Measurements from ENCODE around the gene SCAF1. TPM values are rescaled to one million over a fixed set of nuclear protein-coding genes. Genes with fewer than 3 reads are reported as not detected.

The SCAF1 gene, protein sequence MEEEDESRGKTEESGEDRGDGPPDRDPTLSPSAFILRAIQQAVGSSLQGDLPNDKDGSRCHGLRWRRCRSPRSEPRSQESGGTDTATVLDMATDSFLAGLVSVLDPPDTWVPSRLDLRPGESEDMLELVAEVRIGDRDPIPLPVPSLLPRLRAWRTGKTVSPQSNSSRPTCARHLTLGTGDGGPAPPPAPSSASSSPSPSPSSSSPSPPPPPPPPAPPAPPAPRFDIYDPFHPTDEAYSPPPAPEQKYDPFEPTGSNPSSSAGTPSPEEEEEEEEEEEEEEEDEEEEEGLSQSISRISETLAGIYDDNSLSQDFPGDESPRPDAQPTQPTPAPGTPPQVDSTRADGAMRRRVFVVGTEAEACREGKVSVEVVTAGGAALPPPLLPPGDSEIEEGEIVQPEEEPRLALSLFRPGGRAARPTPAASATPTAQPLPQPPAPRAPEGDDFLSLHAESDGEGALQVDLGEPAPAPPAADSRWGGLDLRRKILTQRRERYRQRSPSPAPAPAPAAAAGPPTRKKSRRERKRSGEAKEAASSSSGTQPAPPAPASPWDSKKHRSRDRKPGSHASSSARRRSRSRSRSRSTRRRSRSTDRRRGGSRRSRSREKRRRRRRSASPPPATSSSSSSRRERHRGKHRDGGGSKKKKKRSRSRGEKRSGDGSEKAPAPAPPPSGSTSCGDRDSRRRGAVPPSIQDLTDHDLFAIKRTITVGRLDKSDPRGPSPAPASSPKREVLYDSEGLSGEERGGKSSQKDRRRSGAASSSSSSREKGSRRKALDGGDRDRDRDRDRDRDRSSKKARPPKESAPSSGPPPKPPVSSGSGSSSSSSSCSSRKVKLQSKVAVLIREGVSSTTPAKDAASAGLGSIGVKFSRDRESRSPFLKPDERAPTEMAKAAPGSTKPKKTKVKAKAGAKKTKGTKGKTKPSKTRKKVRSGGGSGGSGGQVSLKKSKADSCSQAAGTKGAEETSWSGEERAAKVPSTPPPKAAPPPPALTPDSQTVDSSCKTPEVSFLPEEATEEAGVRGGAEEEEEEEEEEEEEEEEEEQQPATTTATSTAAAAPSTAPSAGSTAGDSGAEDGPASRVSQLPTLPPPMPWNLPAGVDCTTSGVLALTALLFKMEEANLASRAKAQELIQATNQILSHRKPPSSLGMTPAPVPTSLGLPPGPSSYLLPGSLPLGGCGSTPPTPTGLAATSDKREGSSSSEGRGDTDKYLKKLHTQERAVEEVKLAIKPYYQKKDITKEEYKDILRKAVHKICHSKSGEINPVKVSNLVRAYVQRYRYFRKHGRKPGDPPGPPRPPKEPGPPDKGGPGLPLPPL
- 36.3 TPM for polyA plus RNA-seq (2013, experiment 1 of 2)
- polyA plus RNA-seq (2013, experiment 2 of 2): 36.0 TPM

DNA sequence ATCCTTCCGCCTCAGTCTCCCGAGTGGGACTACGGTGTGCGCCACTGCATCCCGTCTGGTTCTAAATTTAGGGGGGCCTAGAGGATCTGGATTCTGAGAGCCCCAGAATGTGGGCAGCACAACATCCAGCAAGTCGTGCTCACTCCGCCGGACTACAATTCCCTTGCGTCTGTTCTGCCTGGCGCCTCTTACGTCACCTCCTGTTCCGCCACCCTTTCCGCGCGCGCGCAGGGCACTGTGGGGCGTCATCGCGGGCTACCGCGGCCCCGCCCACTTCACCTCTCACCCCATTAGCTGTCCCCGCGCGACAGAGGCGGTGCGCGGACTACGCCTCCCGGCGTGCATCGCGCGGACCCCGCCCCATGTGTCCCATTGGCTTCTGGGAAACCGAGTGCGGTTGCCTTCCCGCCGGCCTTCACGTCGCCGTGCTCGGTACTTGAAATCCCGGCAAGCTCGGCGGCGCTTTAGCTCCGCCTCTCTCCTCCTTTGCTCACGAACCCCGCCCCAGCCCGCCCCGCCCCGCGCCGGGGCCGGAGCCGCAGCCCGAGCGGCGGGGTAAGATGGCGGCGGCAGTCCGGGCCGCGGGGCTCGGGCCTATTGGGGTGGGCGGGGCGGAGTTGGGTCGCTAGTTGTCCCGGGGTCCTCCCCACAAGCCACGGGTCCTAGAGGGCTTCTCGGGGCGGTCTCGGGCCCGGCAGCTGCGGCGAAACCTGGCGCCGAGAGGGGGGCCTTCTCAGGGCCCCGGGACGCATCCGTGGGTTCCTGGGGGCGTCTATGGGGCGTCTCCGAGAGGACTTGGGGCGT lies at the start of gene SCAF1:
SCAF1 (plus strand) TSS at position 522 of the 804 bp plus-strand sequence. CDS start 2,818 bp downstream, outside the sequence.
- Histone ChIP-seq H3K4me1 (ENCODE audit: insufficient read depth, low read length) (peaks cover 13% of the 10 kb centered on the region), H3K27ac (ENCODE audit: low read depth, low read length) (peak within 1 kb of the TSS; percentile 98), H3K9me3 (ENCODE audit: insufficient read depth, low read depth, low read length) (no peaks in the 10 kb centered on the region), H3K27me3 (ENCODE audit: insufficient read depth, low read length) (no peaks in the 10 kb centered on the region), H3K4me3 (ENCODE audit: low read length) (peak within 1 kb of the TSS; percentile 76), H3K9ac (ENCODE audit: low read depth, low read length) (peak within 1 kb of the TSS; percentile 96), H3K36me3 (ENCODE audit: insufficient read depth, low read length) (peaks cover 21% of the 10 kb centered on the region)
- WGBS: under 1% methylated on average over 87 of the region's 87 CpGs

- Histone ChIP-seq H3K9me3 (ENCODE audit: insufficient read depth, low read depth, low read length) (no peaks in the 10 kb centered on the region), H3K4me1 (ENCODE audit: insufficient read depth, low read length) (peaks cover 5% of the 10 kb centered on the region; the same call in 1 of the 2 replicates), H3K36me3 (ENCODE audit: insufficient read depth, low read length) (peaks cover 31% of the 10 kb centered on the region), H3K4me3 (ENCODE audit: low read length) (peak overlapping the region; percentile 99), H3K27ac (ENCODE audit: low read depth, low read length) (peak overlapping the region; percentile 97), H3K9ac (ENCODE audit: low read depth, low read length) (peak overlapping the region; percentile 94), H3K27me3 (ENCODE audit: insufficient read depth, low read length) (no peaks in the 10 kb centered on the region)
- under 1% methylated on average over 28 of the region's 28 CpGs for WGBS
These were observed 49.4 kb upstream of the SCAF1 start for GRCh38 chr19:49592486-49593232.

- Histone ChIP-seq H3K36me3 (ENCODE audit: insufficient read depth, low read length) (peaks cover 37% of the 10 kb centered on the region), H3K9me3 (ENCODE audit: insufficient read depth, low read depth, low read length) (no peaks in the 10 kb centered on the region), H3K4me1 (ENCODE audit: insufficient read depth, low read length) (peaks cover 5% of the 10 kb centered on the region; the same call in 1 of the 2 replicates), H3K27ac (ENCODE audit: low read depth, low read length) (peak overlapping the region; percentile 97), H3K9ac (ENCODE audit: low read depth, low read length) (peak overlapping the region; percentile 73), H3K27me3 (ENCODE audit: insufficient read depth, low read length) (no peaks in the 10 kb centered on the region), H3K4me3 (ENCODE audit: low read length) (peak overlapping the region; percentile 99)
- 7% methylated on average over 27 of the region's 27 CpGs for WGBS
These were observed 48.5 kb upstream of the SCAF1 start for GRCh38 chr19:49593233-49594113.

GRCh38 chr19:49594157-49594992 lies 47.6 kb upstream of the SCAF1 start:
- Histone ChIP-seq H3K9ac (ENCODE audit: low read depth, low read length) (no peak overlapping the region), H3K36me3 (ENCODE audit: insufficient read depth, low read length) (peaks cover 46% of the 10 kb centered on the region), H3K4me3 (ENCODE audit: low read length) (peak overlapping the region; percentile 99; the same call in 1 of the 2 replicates), H3K9me3 (ENCODE audit: insufficient read depth, low read depth, low read length) (no peaks in the 10 kb centered on the region), H3K27me3 (ENCODE audit: insufficient read depth, low read length) (no peaks in the 10 kb centered on the region), H3K4me1 (ENCODE audit: insufficient read depth, low read length) (peaks cover 5% of the 10 kb centered on the region; the same call in 1 of the 2 replicates), H3K27ac (ENCODE audit: low read depth, low read length) (0 out of 2 replicates have a peak overlapping the region, but pooled peaks have one; percentile 13)
- WGBS: 95% methylated on average over 35 of the region's 35 CpGs

DNA sequence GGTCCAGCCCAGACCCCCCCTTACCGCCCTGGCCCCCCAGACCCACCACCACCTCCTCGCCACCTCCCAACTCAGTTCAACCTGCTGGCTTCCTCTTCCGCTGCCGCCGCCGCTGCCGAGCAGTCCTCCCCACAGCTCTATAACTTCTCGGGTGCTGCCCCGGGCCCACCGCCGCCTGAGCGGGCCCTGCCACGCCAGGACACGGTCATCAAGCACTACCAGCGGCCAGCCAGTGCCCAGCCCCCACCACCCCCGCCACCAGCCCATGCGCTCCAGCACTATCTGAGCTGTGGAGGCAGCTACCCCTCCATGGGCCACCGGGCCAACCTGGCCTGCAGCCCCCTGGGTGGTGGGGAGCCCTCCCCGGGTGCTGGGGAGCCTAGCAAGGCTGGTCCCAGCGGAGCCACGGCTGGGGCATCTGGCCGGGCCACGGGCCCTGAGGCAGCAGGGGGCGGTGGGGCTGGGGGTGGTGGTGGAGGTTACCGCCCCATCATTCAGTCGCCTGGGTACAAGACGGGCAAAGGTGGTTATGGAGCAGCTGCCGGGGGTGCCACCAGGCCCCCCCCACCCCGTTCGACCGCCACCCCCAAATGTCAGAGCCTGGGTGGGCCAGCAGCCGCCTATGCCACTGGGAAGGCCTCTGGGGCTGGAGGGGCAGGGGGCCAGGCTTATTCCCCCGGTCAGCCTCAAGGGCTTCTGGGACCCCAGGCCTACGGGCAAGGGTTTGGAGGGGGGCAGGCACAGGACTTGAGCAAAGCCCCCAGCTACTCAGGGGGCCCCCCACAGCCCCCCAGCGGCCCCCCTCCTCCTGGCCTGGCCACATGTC lies 46.8 kb upstream of the SCAF1 start:
- H3K9ac ChIP-seq (ENCODE audit: low read depth, low read length): no peak overlapping the region
- H3K4me1 ChIP-seq (ENCODE audit: insufficient read depth, low read length): peaks cover 5% of the 10 kb centered on the region; the same call in 1 of the 2 replicates
- H3K27me3 ChIP-seq (ENCODE audit: insufficient read depth, low read length): no peaks in the 10 kb centered on the region
- H3K27ac ChIP-seq (ENCODE audit: low read depth, low read length): no peak overlapping the region
- 95% methylated on average over 35 of the region's 35 CpGs for WGBS
- H3K9me3 ChIP-seq (ENCODE audit: insufficient read depth, low read depth, low read length): no peaks in the 10 kb centered on the region
- peaks cover 54% of the 10 kb centered on the region for H3K36me3 ChIP-seq (ENCODE audit: insufficient read depth, low read length)
- H3K4me3 ChIP-seq (ENCODE audit: low read length): no peak overlapping the region

- WGBS: 95% methylated on average over 32 of the region's 32 CpGs
- Histone ChIP-seq H3K9ac (ENCODE audit: low read depth, low read length) (no peak overlapping the region), H3K27ac (ENCODE audit: low read depth, low read length) (no peak overlapping the region), H3K4me3 (ENCODE audit: low read length) (no peak overlapping the region), H3K4me1 (ENCODE audit: insufficient read depth, low read length) (peaks cover 5% of the 10 kb centered on the region; the same call in 1 of the 2 replicates), H3K36me3 (ENCODE audit: insufficient read depth, low read length) (peaks cover 60% of the 10 kb centered on the region), H3K27me3 (ENCODE audit: insufficient read depth, low read length) (no peaks in the 10 kb centered on the region), H3K9me3 (ENCODE audit: insufficient read depth, low read depth, low read length) (no peaks in the 10 kb centered on the region)
These were observed 46.1 kb upstream of the SCAF1 start for GRCh38 chr19:49595819-49596404.

GRCh38 chr19:49596407-49596806 lies 45.6 kb upstream of the SCAF1 start:
- no peaks in the 10 kb centered on the region for H3K9me3 ChIP-seq (ENCODE audit: insufficient read depth, low read depth, low read length)
- H3K27ac ChIP-seq (ENCODE audit: low read depth, low read length): no peak overlapping the region
- H3K4me1 ChIP-seq (ENCODE audit: insufficient read depth, low read length): peaks cover 5% of the 10 kb centered on the region; the same call in 1 of the 2 replicates
- peaks cover 65% of the 10 kb centered on the region for H3K36me3 ChIP-seq (ENCODE audit: insufficient read depth, low read length)
- H3K9ac ChIP-seq (ENCODE audit: low read depth, low read length): no peak overlapping the region
- H3K4me3 ChIP-seq (ENCODE audit: low read length): no peak overlapping the region
- 96% methylated on average over 15 of the region's 15 CpGs for WGBS
- H3K27me3 ChIP-seq (ENCODE audit: insufficient read depth, low read length): no peaks in the 10 kb centered on the region

Measured in HUES64 (cell line).